GM08714 (cell line): Measurements from ENCODE around the gene OPALIN.

Experiments used
- H3K4me3 ChIP-seq: fragments of 200-500 bp; sonication (Bioruptor generic); 2 replicates; pipeline ENCODE4 v1.5.1; 2014; ENCODE audit warnings: mild to moderate bottlenecking, low read length, inconsistent platforms
- ZNF274 ChIP-seq: IDR thresholded peaks from 2 replicates; pipeline ENCODE4 v1.6.1; 2012; ENCODE audit warnings: mild to moderate bottlenecking, low read depth, low read length

The OPALIN gene

GRCh38 chr10:96337106-96337505, 21.7 kb downstream of the OPALIN start:
- TF ChIP-seq ZNF274 = no peak
- H3K4me3 ChIP-seq = no peak overlapping the region

DNA sequence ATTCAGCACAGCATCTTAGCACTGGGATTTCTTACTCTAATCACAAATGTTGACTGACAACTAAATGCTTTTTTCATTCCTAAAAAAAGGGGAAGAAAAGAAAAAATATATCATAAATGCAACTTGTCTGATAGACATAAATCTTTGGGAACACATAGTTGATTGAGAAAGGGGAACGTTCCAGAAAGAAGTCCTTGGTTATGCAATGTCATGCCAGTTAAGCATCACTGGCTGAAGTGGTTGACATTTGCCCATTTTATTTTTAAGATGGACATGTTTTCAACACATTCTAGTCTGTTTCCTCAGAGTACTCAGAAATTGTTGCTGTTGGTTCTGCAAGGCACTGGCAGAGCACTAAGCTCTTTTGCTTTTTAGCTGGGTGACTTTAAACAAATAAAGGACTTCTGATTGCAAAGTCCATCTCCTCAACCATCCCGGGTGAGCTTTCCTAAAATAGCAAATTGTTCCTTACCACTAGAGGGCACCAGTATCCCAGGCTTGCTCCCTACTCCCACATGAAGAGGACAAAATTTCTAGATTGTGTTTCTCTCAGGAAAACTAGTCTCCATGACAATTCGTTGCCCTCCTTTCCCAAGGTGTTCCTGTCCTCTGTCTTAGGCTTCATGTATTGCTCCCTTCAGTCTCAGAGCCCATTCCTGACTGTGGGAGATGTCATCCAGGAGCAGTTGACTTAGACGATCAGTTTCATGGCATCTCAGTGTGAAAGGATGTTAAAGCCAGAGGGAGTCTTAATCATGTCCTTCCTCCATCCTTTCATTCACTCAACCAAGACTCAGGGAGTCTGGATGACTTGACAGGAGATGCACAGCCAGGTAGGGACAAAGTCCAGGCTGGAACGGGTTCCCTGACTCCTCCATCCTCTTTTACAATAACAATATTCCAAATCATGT, 23.9 kb downstream of the OPALIN start:
- no peak for TF ChIP-seq ZNF274
- H3K4me3 ChIP-seq = no peak overlapping the region

DNA sequence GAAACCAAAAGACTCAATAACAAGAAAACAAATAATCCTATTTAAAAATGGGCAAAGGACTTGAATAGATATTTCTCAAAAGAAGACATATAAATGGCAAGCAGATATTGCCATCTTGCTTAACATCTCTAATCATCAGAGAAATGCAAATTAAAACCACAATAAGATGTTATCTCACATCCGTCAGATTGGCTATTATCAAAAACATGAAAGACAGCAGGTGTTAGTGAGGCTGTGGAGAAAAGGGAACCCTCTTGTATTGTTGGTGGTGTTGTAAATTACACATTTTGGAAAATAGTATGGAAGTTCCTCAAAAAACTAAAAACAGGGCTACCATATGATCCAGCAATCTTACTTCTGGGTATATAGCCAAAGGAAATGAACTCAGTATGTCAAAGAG, 25.7 kb downstream of the OPALIN start:
- H3K4me3 ChIP-seq = no peak overlapping the region
- no peak for TF ChIP-seq ZNF274

DNA sequence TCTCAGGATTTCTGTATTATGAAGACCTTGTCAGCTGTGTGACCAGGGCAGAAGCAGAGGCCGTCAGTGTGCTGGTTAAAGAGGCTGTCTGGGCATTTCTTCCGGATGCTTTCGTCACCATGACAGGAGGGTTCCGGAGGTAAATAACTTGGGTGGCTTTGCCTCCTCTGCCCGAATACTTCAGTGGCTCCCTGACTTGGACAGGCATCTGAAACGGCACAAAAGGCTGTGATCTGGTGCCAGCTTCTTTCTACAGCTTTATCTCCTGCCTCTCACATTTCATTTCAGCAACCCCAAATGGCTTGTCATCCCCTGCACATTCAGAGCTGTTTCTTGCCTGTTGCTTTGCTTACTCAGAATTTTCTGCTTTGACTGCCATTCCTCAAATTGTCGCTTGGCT, 31.3 kb downstream of the OPALIN start:
- H3K4me3 ChIP-seq = no peak overlapping the region
- TF ChIP-seq ZNF274 = no peak

DNA sequence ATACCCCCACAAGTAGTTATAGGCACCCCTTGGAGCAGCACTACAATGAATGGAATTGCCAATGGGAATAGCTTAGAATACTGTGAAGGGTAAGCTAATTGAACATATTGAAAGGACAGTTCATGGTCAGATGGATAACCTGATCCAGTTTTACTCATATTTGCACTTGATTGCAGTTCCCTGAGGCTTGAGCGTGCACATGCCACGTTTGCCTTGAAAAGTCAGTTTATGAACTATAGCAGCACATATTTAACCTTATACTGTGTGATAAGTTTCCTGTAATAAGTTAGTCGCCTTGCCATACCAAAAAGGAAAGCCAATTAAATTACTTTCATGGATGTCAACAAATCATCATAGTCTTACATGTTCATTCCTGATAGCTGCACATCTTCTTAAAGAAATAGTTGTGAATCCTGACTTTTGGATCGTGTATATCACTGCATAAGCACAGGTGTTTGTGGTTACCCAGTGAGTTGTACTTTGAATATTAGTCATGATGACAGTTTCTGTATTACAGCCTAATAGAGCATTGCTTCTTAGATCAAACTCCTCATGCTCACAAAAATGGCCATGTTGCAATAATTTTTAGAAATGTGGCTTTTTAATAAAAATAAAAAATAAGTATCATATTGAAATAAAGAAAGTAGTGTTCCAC, 33.0 kb downstream of the OPALIN start:
- H3K4me3 ChIP-seq = no peak overlapping the region
- no peak for TF ChIP-seq ZNF274

GRCh38 chr10:96324447-96324846, 34.4 kb downstream of the OPALIN start:
- TF ChIP-seq ZNF274 = no peak
- no peak overlapping the region for H3K4me3 ChIP-seq

GRCh38 chr10:96322275-96322674, 36.5 kb downstream of the OPALIN start:
- TF ChIP-seq ZNF274 = no peak
- no peak overlapping the region for H3K4me3 ChIP-seq

- no peak overlapping the region for H3K4me3 ChIP-seq
- no peak for TF ChIP-seq ZNF274
Measured at GRCh38 chr10:96321822-96322221, 37.0 kb downstream of the OPALIN start.

GRCh38 chr10:96319754-96320474, 38.9 kb downstream of the OPALIN start:
- H3K4me3 ChIP-seq = no peak overlapping the region
- no peak for TF ChIP-seq ZNF274

GRCh38 chr10:96317067-96317833, 41.6 kb downstream of the OPALIN start:
- no peak for TF ChIP-seq ZNF274
- H3K4me3 ChIP-seq = no peak overlapping the region

GRCh38 chr10:96313344-96313743, 45.5 kb downstream of the OPALIN start:
- no peak for TF ChIP-seq ZNF274
- H3K4me3 ChIP-seq = no peak overlapping the region

GRCh38 chr10:96311180-96311715, 47.6 kb downstream of the OPALIN start:
- TF ChIP-seq ZNF274 = no peak
- no peak overlapping the region for H3K4me3 ChIP-seq

DNA sequence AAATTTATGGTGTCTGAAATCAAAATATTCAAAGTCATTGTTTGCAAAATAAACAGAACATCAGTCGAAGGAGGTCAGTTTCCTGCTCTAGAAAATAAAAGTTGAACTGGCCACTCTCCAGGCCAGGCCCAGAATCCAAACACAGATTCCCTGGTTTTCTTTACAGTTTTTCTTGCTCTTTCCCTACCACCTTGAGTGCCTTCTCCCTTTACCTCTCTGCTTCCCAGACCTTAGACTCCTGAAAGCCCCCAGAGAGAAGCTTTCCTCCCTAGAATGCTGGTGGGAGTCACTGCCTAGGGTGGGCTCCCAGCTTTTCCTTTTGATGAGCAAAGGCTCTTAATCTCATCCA, 48.5 kb downstream of the OPALIN start:
- H3K4me3 ChIP-seq = no peak overlapping the region
- no peak for TF ChIP-seq ZNF274
